Measurements from ENCODE around the gene NSMF. TPM values are rescaled to one million over a fixed set of nuclear protein-coding genes. Genes with fewer than 3 reads are reported as not detected.

Gene NSMF
- polyA plus RNA-seq, 1 donor (not counting 4 experiments of a cell fraction or from before 2014, with no cell fraction given) = 29.5 TPM

- Histone ChIP-seq H3K9me3 (ENCODE audit: control insufficient read depth, low read depth, low read length) (no peaks in the 10 kb centered on the region), H3K4me3 (ENCODE audit: control insufficient read depth in 2 of 3, extremely low read depth in 1 of 3, insufficient read depth in 2 of 3, low read depth in 1 of 3, low read length in 3 of 3) (no peak overlapping the region), H3K27ac (ENCODE audit: control insufficient read depth, insufficient read depth, low read length) (no peak overlapping the region), H3K4me2 (ENCODE audit: control insufficient read depth, extremely low read depth, insufficient read depth, low read depth, low read length) (no peak overlapping the region), H3K27me3 (ENCODE audit: control insufficient read depth, extremely low read depth, insufficient read depth, low read length) (peaks cover 14% of the 10 kb centered on the region), H3K79me2 (ENCODE audit: control insufficient read depth, insufficient read depth, low read length) (no peaks in the 10 kb centered on the region), H4K20me1 (ENCODE audit: control insufficient read depth, extremely low read depth, insufficient read depth, low read length) (no peaks in the 10 kb centered on the region), H3K9ac (ENCODE audit: control insufficient read depth, extremely low read depth, insufficient read depth, low read length) (no peak overlapping the region), H3K9me1 (ENCODE audit: control insufficient read depth, extremely low read depth, insufficient read depth, low read length) (no peaks in the 10 kb centered on the region), H3K4me1 (ENCODE audit: control insufficient read depth, extremely low read depth, insufficient read depth, low read length) (peaks cover 18% of the 10 kb centered on the region), H2AFZ (ENCODE audit: control insufficient read depth, low read length) (no peak overlapping the region), H3K36me3 (ENCODE audit: control insufficient read depth in 2 of 2, extremely low read depth in 1 of 2, insufficient read depth in 2 of 2, low read length in 2 of 2) (no peaks in the 10 kb centered on the region)
- TF ChIP-seq EZH2 (IDR thresholded peaks at IDR 0.05; ENCODE audit: low read length) = no peak
- TF ChIP-seq CTCF (optimal IDR thresholded peaks at IDR 0.05 in 1 of 3, IDR thresholded peaks at IDR 0.05 in 1 of 3, conservative IDR thresholded peaks at IDR 0.05 in 1 of 3; ENCODE audit: extremely low read depth in 1 of 3, insufficient read depth in 2 of 3, low read length in 3 of 3) = no peak
- dilution Hi-C loops (cut with MboI; ENCODE audit: extremely low pct_ligation_motif_present, low sequenced_read_pairs) = no loop called here
- FAIRE-seq (no peak), DNase-seq (ENCODE audit: low read depth, low spot score) (no peak)
Observed at GRCh38 chr9:137409515-137409914, 49.6 kb downstream of the NSMF start.

- FAIRE-seq (no peak), DNase-seq (ENCODE audit: low read depth, low spot score) (no peak)
- H3K9me1 ChIP-seq (ENCODE audit: control insufficient read depth, extremely low read depth, insufficient read depth, low read length) = no peaks in the 10 kb centered on the region
- peaks cover 14% of the 10 kb centered on the region for H3K27me3 ChIP-seq (ENCODE audit: control insufficient read depth, extremely low read depth, insufficient read depth, low read length)
- H3K36me3 ChIP-seq (ENCODE audit: control insufficient read depth in 2 of 2, extremely low read depth in 1 of 2, insufficient read depth in 2 of 2, low read length in 2 of 2) = no peaks in the 10 kb centered on the region
- H3K4me3 ChIP-seq (ENCODE audit: control insufficient read depth in 2 of 3, extremely low read depth in 1 of 3, insufficient read depth in 2 of 3, low read depth in 1 of 3, low read length in 3 of 3) = no peak overlapping the region
- H3K27ac ChIP-seq (ENCODE audit: control insufficient read depth, insufficient read depth, low read length) = no peak overlapping the region
- H3K79me2 ChIP-seq (ENCODE audit: control insufficient read depth, insufficient read depth, low read length) = no peaks in the 10 kb centered on the region
- peaks cover 18% of the 10 kb centered on the region for H3K4me1 ChIP-seq (ENCODE audit: control insufficient read depth, extremely low read depth, insufficient read depth, low read length)
- H3K9me3 ChIP-seq (ENCODE audit: control insufficient read depth, low read depth, low read length) = no peaks in the 10 kb centered on the region
- H3K4me2 ChIP-seq (ENCODE audit: control insufficient read depth, extremely low read depth, insufficient read depth, low read depth, low read length) = no peak overlapping the region
- no peaks in the 10 kb centered on the region for H4K20me1 ChIP-seq (ENCODE audit: control insufficient read depth, extremely low read depth, insufficient read depth, low read length)
- TF ChIP-seq CTCF (optimal IDR thresholded peaks at IDR 0.05 in 1 of 3, IDR thresholded peaks at IDR 0.05 in 1 of 3, conservative IDR thresholded peaks at IDR 0.05 in 1 of 3; ENCODE audit: extremely low read depth in 1 of 3, insufficient read depth in 2 of 3, low read length in 3 of 3) = no peak
- TF ChIP-seq EZH2 (IDR thresholded peaks at IDR 0.05; ENCODE audit: low read length) = no peak
- H3K9ac ChIP-seq (ENCODE audit: control insufficient read depth, extremely low read depth, insufficient read depth, low read length) = no peak overlapping the region
- dilution Hi-C loops (cut with MboI; ENCODE audit: extremely low pct_ligation_motif_present, low sequenced_read_pairs) = no loop called here
- H2AFZ ChIP-seq (ENCODE audit: control insufficient read depth, low read length) = no peak overlapping the region
Observed at GRCh38 chr9:137408651-137409405, 50.3 kb downstream of the NSMF start.

Measured in keratinocyte (primary cell).